ENCODE data around the gene ARHGDIG.
"Not testable (repeated sequence)": the region's sequence is repeated elsewhere in the genome, so short reads cannot be mapped to it uniquely, and the experiment has no call there.

The ARHGDIG gene

GRCh38 chr16:262121-262745, 18.2 kb upstream of the ARHGDIG start:
- Histone ChIP-seq H3K9ac (ENCODE audit: low read length in 5 of 5) (no peak overlapping the region), H3K4me1 (ENCODE audit: control insufficient read depth in 5 of 5, insufficient read depth in 5 of 5, low read length in 5 of 5) (peaks cover 0 to 37% (median 31%) of the 10 kb centered on the region in 5 donors), H3K4me3 (ENCODE audit: low read depth in 1 of 5, low read length in 5 of 5) (no peak overlapping the region), H3K27me3 (ENCODE audit: control insufficient read depth in 5 of 5, insufficient read depth in 4 of 5, low read length in 5 of 5) (no peaks in the 10 kb centered on the region), H3K27ac (ENCODE audit: low read depth, low read length) (no peak overlapping the region), H3K9me3 (ENCODE audit: control insufficient read depth in 5 of 5, low read length in 5 of 5) (no peaks in the 10 kb centered on the region), H3K36me3 (ENCODE audit: control insufficient read depth in 5 of 5, insufficient read depth in 5 of 5, low read length in 5 of 5) (peaks cover 0 to 72% (median 60%) of the 10 kb centered on the region in 5 donors)

- no peak overlapping the region for H3K9ac ChIP-seq (ENCODE audit: low read length in 5 of 5)
- H3K4me3 ChIP-seq (ENCODE audit: low read depth in 1 of 5, low read length in 5 of 5), result no peak overlapping the region
- H3K27me3 ChIP-seq (ENCODE audit: control insufficient read depth in 5 of 5, insufficient read depth in 4 of 5, low read length in 5 of 5), result no peaks in the 10 kb centered on the region
- H3K4me1 ChIP-seq (ENCODE audit: control insufficient read depth in 5 of 5, insufficient read depth in 5 of 5, low read length in 5 of 5), result peaks cover 0 to 42% (median 31%) of the 10 kb centered on the region in 5 donors
- no peaks in the 10 kb centered on the region for H3K9me3 ChIP-seq (ENCODE audit: control insufficient read depth in 5 of 5, low read length in 5 of 5)
- peaks cover 0 to 67% (median 60%) of the 10 kb centered on the region in 5 donors for H3K36me3 ChIP-seq (ENCODE audit: control insufficient read depth in 5 of 5, insufficient read depth in 5 of 5, low read length in 5 of 5)
- no peak overlapping the region for H3K27ac ChIP-seq (ENCODE audit: low read depth, low read length)
Observed at GRCh38 chr16:263182-263774, 17.1 kb upstream of the ARHGDIG start.

GRCh38 chr16:263944-264343, 16.4 kb upstream of the ARHGDIG start:
- Histone ChIP-seq H3K27ac (ENCODE audit: low read depth, low read length) (no peak overlapping the region), H3K27me3 (ENCODE audit: control insufficient read depth in 5 of 5, insufficient read depth in 4 of 5, low read length in 5 of 5) (no peaks in the 10 kb centered on the region), H3K9ac (ENCODE audit: low read length in 5 of 5) (no peak overlapping the region), H3K4me3 (ENCODE audit: low read depth in 1 of 5, low read length in 5 of 5) (no peak overlapping the region), H3K4me1 (ENCODE audit: control insufficient read depth in 5 of 5, insufficient read depth in 5 of 5, low read length in 5 of 5) (peaks cover 0 to 45% (median 31%) of the 10 kb centered on the region in 5 donors), H3K36me3 (ENCODE audit: control insufficient read depth in 5 of 5, insufficient read depth in 5 of 5, low read length in 5 of 5) (peaks cover 0 to 65% (median 59%) of the 10 kb centered on the region in 5 donors), H3K9me3 (ENCODE audit: control insufficient read depth in 5 of 5, low read length in 5 of 5) (no peaks in the 10 kb centered on the region)

GRCh38 chr16:264440-264951, 15.9 kb upstream of the ARHGDIG start:
- peaks cover 0 to 45% (median 31%) of the 10 kb centered on the region in 5 donors for H3K4me1 ChIP-seq (ENCODE audit: control insufficient read depth in 5 of 5, insufficient read depth in 5 of 5, low read length in 5 of 5)
- no peak overlapping the region for H3K9ac ChIP-seq (ENCODE audit: low read length in 5 of 5)
- H3K4me3 ChIP-seq (ENCODE audit: low read depth in 1 of 5, low read length in 5 of 5), result no peak overlapping the region
- H3K36me3 ChIP-seq (ENCODE audit: control insufficient read depth in 5 of 5, insufficient read depth in 5 of 5, low read length in 5 of 5), result peaks cover 0 to 60% (median 54%) of the 10 kb centered on the region in 5 donors
- H3K9me3 ChIP-seq (ENCODE audit: control insufficient read depth in 5 of 5, low read length in 5 of 5), result no peaks in the 10 kb centered on the region
- H3K27me3 ChIP-seq (ENCODE audit: control insufficient read depth in 5 of 5, insufficient read depth in 4 of 5, low read length in 5 of 5), result no peaks in the 10 kb centered on the region
- H3K27ac ChIP-seq (ENCODE audit: low read depth, low read length), result no peak overlapping the region

GRCh38 chr16:265002-265529, 15.3 kb upstream of the ARHGDIG start:
- no peak overlapping the region for H3K27ac ChIP-seq (ENCODE audit: low read depth, low read length)
- H3K36me3 ChIP-seq (ENCODE audit: control insufficient read depth in 5 of 5, insufficient read depth in 5 of 5, low read length in 5 of 5), result peaks cover 0 to 54% (median 48%) of the 10 kb centered on the region in 5 donors
- H3K4me3 ChIP-seq (ENCODE audit: low read depth in 1 of 5, low read length in 5 of 5), result no peak overlapping the region
- H3K4me1 ChIP-seq (ENCODE audit: control insufficient read depth in 5 of 5, insufficient read depth in 5 of 5, low read length in 5 of 5), result peaks cover 0 to 45% (median 31%) of the 10 kb centered on the region in 5 donors
- H3K9me3 ChIP-seq (ENCODE audit: control insufficient read depth in 5 of 5, low read length in 5 of 5), result no peaks in the 10 kb centered on the region
- no peaks in the 10 kb centered on the region for H3K27me3 ChIP-seq (ENCODE audit: control insufficient read depth in 5 of 5, insufficient read depth in 4 of 5, low read length in 5 of 5)
- H3K9ac ChIP-seq (ENCODE audit: low read length in 5 of 5), result peak overlapping the region in 1 of 5 donors; percentile 7

GRCh38 chr16:265711-266110, 14.7 kb upstream of the ARHGDIG start:
- H3K9ac ChIP-seq (ENCODE audit: low read length in 5 of 5), result peak overlapping the region in 1 of 5 donors; percentile 7
- peak overlapping the region in 1 of 5 donors; percentile 30 for H3K4me3 ChIP-seq (ENCODE audit: low read depth in 1 of 5, low read length in 5 of 5)
- peaks cover 0 to 48% (median 42%) of the 10 kb centered on the region in 5 donors for H3K36me3 ChIP-seq (ENCODE audit: control insufficient read depth in 5 of 5, insufficient read depth in 5 of 5, low read length in 5 of 5)
- H3K4me1 ChIP-seq (ENCODE audit: control insufficient read depth in 5 of 5, insufficient read depth in 5 of 5, low read length in 5 of 5), result peaks cover 0 to 45% (median 31%) of the 10 kb centered on the region in 5 donors
- no peak overlapping the region for H3K27ac ChIP-seq (ENCODE audit: low read depth, low read length)
- no peaks in the 10 kb centered on the region for H3K27me3 ChIP-seq (ENCODE audit: control insufficient read depth in 5 of 5, insufficient read depth in 4 of 5, low read length in 5 of 5)
- H3K9me3 ChIP-seq (ENCODE audit: control insufficient read depth in 5 of 5, low read length in 5 of 5), result no peaks in the 10 kb centered on the region

GRCh38 chr16:266258-267164, 13.9 kb upstream of the ARHGDIG start:
- no peaks in the 10 kb centered on the region for H3K9me3 ChIP-seq (ENCODE audit: control insufficient read depth in 5 of 5, low read length in 5 of 5)
- no peak overlapping the region for H3K9ac ChIP-seq (ENCODE audit: low read length in 5 of 5)
- no peak overlapping the region for H3K4me3 ChIP-seq (ENCODE audit: low read depth in 1 of 5, low read length in 5 of 5)
- peaks cover 0 to 40% (median 36%) of the 10 kb centered on the region in 5 donors for H3K36me3 ChIP-seq (ENCODE audit: control insufficient read depth in 5 of 5, insufficient read depth in 5 of 5, low read length in 5 of 5)
- H3K27me3 ChIP-seq (ENCODE audit: control insufficient read depth in 5 of 5, insufficient read depth in 4 of 5, low read length in 5 of 5), result no peaks in the 10 kb centered on the region
- no peak overlapping the region for H3K27ac ChIP-seq (ENCODE audit: low read depth, low read length)
- peaks cover 0 to 45% (median 31%) of the 10 kb centered on the region in 5 donors for H3K4me1 ChIP-seq (ENCODE audit: control insufficient read depth in 5 of 5, insufficient read depth in 5 of 5, low read length in 5 of 5)

- H3K9ac ChIP-seq (ENCODE audit: low read length in 5 of 5), result not testable (repeated sequence)
Observed at GRCh38 chr16:267562-267961, 12.8 kb upstream of the ARHGDIG start.

GRCh38 chr16:268141-269053, 12.0 kb upstream of the ARHGDIG start:
- H3K4me1 ChIP-seq (ENCODE audit: control insufficient read depth in 5 of 5, insufficient read depth in 5 of 5, low read length in 5 of 5), result peaks cover 0 to 41% (median 30%) of the 10 kb centered on the region in 5 donors
- no peak overlapping the region for H3K9ac ChIP-seq (ENCODE audit: low read length in 5 of 5)
- H3K36me3 ChIP-seq (ENCODE audit: control insufficient read depth in 5 of 5, insufficient read depth in 5 of 5, low read length in 5 of 5), result peaks cover 0 to 23% (median 21%) of the 10 kb centered on the region in 5 donors
- H3K27me3 ChIP-seq (ENCODE audit: control insufficient read depth in 5 of 5, insufficient read depth in 4 of 5, low read length in 5 of 5), result no peaks in the 10 kb centered on the region
- no peak overlapping the region for H3K27ac ChIP-seq (ENCODE audit: low read depth, low read length)
- no peaks in the 10 kb centered on the region for H3K9me3 ChIP-seq (ENCODE audit: control insufficient read depth in 5 of 5, low read length in 5 of 5)
- no peak overlapping the region for H3K4me3 ChIP-seq (ENCODE audit: low read depth in 1 of 5, low read length in 5 of 5)

More at GRCh38 chr16:267562-267961, 12.8 kb upstream of the ARHGDIG start:
- H3K4me3 ChIP-seq (ENCODE audit: low read depth in 1 of 5, low read length in 5 of 5); H3K27me3 ChIP-seq (ENCODE audit: control insufficient read depth in 5 of 5, insufficient read depth in 4 of 5, low read length in 5 of 5); H3K9me3 ChIP-seq (ENCODE audit: control insufficient read depth in 5 of 5, low read length in 5 of 5); H3K27ac ChIP-seq (ENCODE audit: low read depth, low read length): not testable (repeated sequence)
- Histone ChIP-seq H3K4me1 (ENCODE audit: control insufficient read depth in 5 of 5, insufficient read depth in 5 of 5, low read length in 5 of 5) (peaks cover 0 to 45% (median 31%) of the 10 kb centered on the region in 5 donors), H3K36me3 (ENCODE audit: control insufficient read depth in 5 of 5, insufficient read depth in 5 of 5, low read length in 5 of 5) (peaks cover 0 to 29% (median 25%) of the 10 kb centered on the region in 5 donors)

Data from subcutaneous abdominal adipose tissue (tissue), 5 donors.